ENCODE measurements around the gene LARGE1.
"Not testable (repeated sequence)": the region's sequence is repeated elsewhere in the genome, so short reads cannot be mapped to it uniquely, and the experiment has no call there.

The LARGE1 gene

GRCh38 chr22:33389936-33390335, 530.3 kb downstream of the LARGE1 start:
- peaks cover 0 to 4% (median 0%) of the 10 kb centered on the region in 11 experiments; a peak in 3 of 22 replicates for H3K36me3 ChIP-seq

GRCh38 chr22:33386270-33386669, 534.0 kb downstream of the LARGE1 start:
- Histone ChIP-seq H4K20me1 (no peaks in the 10 kb centered on the region), H3K9ac (no peak overlapping the region), H3K4me3 (no peak overlapping the region), H3K4me2 (no peak overlapping the region), H3K27me3 (no peaks in the 10 kb centered on the region), H3K4me1 (peaks cover 0 to 16% (median 12%) of the 10 kb centered on the region in 10 experiments; a peak in 10 of 20 replicates), H3K9me3 (replicated peaks in 1 of 11) (peaks cover 0 to 8% (median 0%) of the 10 kb centered on the region in 11 experiments; a peak in 3 of 22 replicates), H3K27ac (no peak overlapping the region), H3K36me3 (peaks cover 9 to 41% (median 33%) of the 10 kb centered on the region in 11 experiments; a peak in 21 of 22 replicates)
- no peak for TF ChIP-seq Cebpa-rat (IDR thresholded peaks at IDR 0.05)

More at GRCh38 chr22:33389936-33390335, 530.3 kb downstream of the LARGE1 start:
- Histone ChIP-seq H3K27me3 (no peaks in the 10 kb centered on the region), H3K9ac (no peak overlapping the region), H3K27ac (no peak overlapping the region), H3K4me2 (no peak overlapping the region), H3K9me3 (replicated peaks in 1 of 11) (no peaks in the 10 kb centered on the region), H4K20me1 (no peaks in the 10 kb centered on the region), H3K4me3 (no peak overlapping the region), H3K4me1 (peaks cover 0 to 16% (median 12%) of the 10 kb centered on the region in 10 experiments; a peak in 10 of 20 replicates)
- no peak for TF ChIP-seq Cebpa-rat (IDR thresholded peaks at IDR 0.05)

GRCh38 chr22:33385611-33386010, 534.7 kb downstream of the LARGE1 start:
- H3K9me3 ChIP-seq (replicated peaks in 1 of 11): peaks cover 0 to 15% (median 0%) of the 10 kb centered on the region in 11 experiments; a peak in 4 of 22 replicates
- H3K9ac ChIP-seq: no peak overlapping the region
- no peak overlapping the region for H3K27ac ChIP-seq
- peaks cover 0 to 16% (median 12%) of the 10 kb centered on the region in 10 experiments; a peak in 10 of 20 replicates for H3K4me1 ChIP-seq
- H3K36me3 ChIP-seq: peaks cover 10 to 47% (median 40%) of the 10 kb centered on the region in 11 experiments
- no peaks in the 10 kb centered on the region for H3K27me3 ChIP-seq
- H3K4me3 ChIP-seq: no peak overlapping the region
- no peak for TF ChIP-seq Cebpa-rat (IDR thresholded peaks at IDR 0.05)
- no peak overlapping the region for H3K4me2 ChIP-seq
- no peaks in the 10 kb centered on the region for H4K20me1 ChIP-seq

GRCh38 chr22:33382436-33382835, 537.8 kb downstream of the LARGE1 start:
- no peak overlapping the region for H3K4me2 ChIP-seq
- no peaks in the 10 kb centered on the region for H3K27me3 ChIP-seq
- no peak overlapping the region for H3K27ac ChIP-seq
- no peak overlapping the region for H3K4me3 ChIP-seq
- H4K20me1 ChIP-seq: no peaks in the 10 kb centered on the region
- H3K36me3 ChIP-seq: peaks cover 17 to 75% (median 64%) of the 10 kb centered on the region in 11 experiments
- H3K9ac ChIP-seq: no peak overlapping the region
- no peak for TF ChIP-seq Cebpa-rat (IDR thresholded peaks at IDR 0.05)
- peaks cover 14 to 40% (median 21%) of the 10 kb centered on the region in 11 experiments for H3K9me3 ChIP-seq (replicated peaks in 1 of 11)
- peaks cover 0 to 3% (median under 1%) of the 10 kb centered on the region in 10 experiments; a peak in 7 of 20 replicates for H3K4me1 ChIP-seq

GRCh38 chr22:33381531-33382406, 538.5 kb downstream of the LARGE1 start:
- Histone ChIP-seq H3K4me3 (no peak overlapping the region), H3K9me3 (replicated peaks in 1 of 11) (peaks cover 21 to 46% (median 27%) of the 10 kb centered on the region in 11 experiments), H3K4me2 (no peak overlapping the region), H3K36me3 (peaks cover 17 to 78% (median 69%) of the 10 kb centered on the region in 11 experiments), H3K9ac (no peak overlapping the region), H4K20me1 (no peaks in the 10 kb centered on the region), H3K4me1 (no peaks in the 10 kb centered on the region), H3K27me3 (no peaks in the 10 kb centered on the region), H3K27ac (no peak overlapping the region)
- no peak for TF ChIP-seq Cebpa-rat (IDR thresholded peaks at IDR 0.05)

- no peaks in the 10 kb centered on the region for H3K4me1 ChIP-seq
- no peaks in the 10 kb centered on the region for H3K27me3 ChIP-seq
- H3K4me2 ChIP-seq: no peak overlapping the region
- TF ChIP-seq Cebpa-rat (IDR thresholded peaks at IDR 0.05): no peak
- no peak overlapping the region for H3K9ac ChIP-seq
- H4K20me1 ChIP-seq: no peaks in the 10 kb centered on the region
- peaks cover 22 to 46% (median 27%) of the 10 kb centered on the region in 11 experiments for H3K9me3 ChIP-seq (replicated peaks in 1 of 11)
- H3K27ac ChIP-seq: no peak overlapping the region
- H3K36me3 ChIP-seq: peaks cover 17 to 79% (median 69%) of the 10 kb centered on the region in 11 experiments
- no peak overlapping the region for H3K4me3 ChIP-seq
These were observed 539.3 kb downstream of the LARGE1 start for GRCh38 chr22:33380789-33381530.

GRCh38 chr22:33379836-33380235, 540.4 kb downstream of the LARGE1 start:
- no peak overlapping the region for H3K27ac ChIP-seq
- no peaks in the 10 kb centered on the region for H3K4me1 ChIP-seq
- H4K20me1 ChIP-seq: no peaks in the 10 kb centered on the region
- no peak overlapping the region for H3K4me2 ChIP-seq
- H3K27me3 ChIP-seq: no peaks in the 10 kb centered on the region
- H3K4me3 ChIP-seq: no peak overlapping the region
- H3K9me3 ChIP-seq (replicated peaks in 1 of 11): peaks cover 22 to 46% (median 27%) of the 10 kb centered on the region in 11 experiments
- H3K9ac ChIP-seq: no peak overlapping the region
- H3K36me3 ChIP-seq: peaks cover 17 to 76% (median 70%) of the 10 kb centered on the region in 11 experiments
- TF ChIP-seq Cebpa-rat (IDR thresholded peaks at IDR 0.05): no peak

- H3K4me2 ChIP-seq: no peak overlapping the region
- H3K4me3 ChIP-seq: no peak overlapping the region
- no peak overlapping the region for H3K27ac ChIP-seq
- peaks cover 14 to 47% (median 37%) of the 10 kb centered on the region in 11 experiments; a peak in 18 of 22 replicates for H3K36me3 ChIP-seq
- peaks cover 31 to 47% (median 35%) of the 10 kb centered on the region in 11 experiments for H3K9me3 ChIP-seq (replicated peaks in 1 of 11)
- TF ChIP-seq Cebpa-rat (IDR thresholded peaks at IDR 0.05): no peak
- no peaks in the 10 kb centered on the region for H4K20me1 ChIP-seq
- no peak overlapping the region for H3K9ac ChIP-seq
- no peaks in the 10 kb centered on the region for H3K4me1 ChIP-seq
- no peaks in the 10 kb centered on the region for H3K27me3 ChIP-seq
These were observed 547.4 kb downstream of the LARGE1 start for GRCh38 chr22:33372875-33373274.

- H3K27me3 ChIP-seq: not testable (repeated sequence)
These were observed 557.0 kb downstream of the LARGE1 start for GRCh38 chr22:33363256-33363655.

More at GRCh38 chr22:33363256-33363655, 557.0 kb downstream of the LARGE1 start:
- peak in 1 of 11 experiments; percentile 32; a peak in 1 of 22 replicates for TF ChIP-seq Cebpa-rat (IDR thresholded peaks at IDR 0.05)
- peaks cover 6 to 60% (median 20%) of the 10 kb centered on the region in 11 experiments; a peak in 13 of 22 replicates for H3K36me3 ChIP-seq
- H3K27ac ChIP-seq, H3K4me3 ChIP-seq, H3K9ac ChIP-seq, H4K20me1 ChIP-seq: not testable (repeated sequence)
- peaks cover 25 to 33% (median 29%) of the 10 kb centered on the region in 10 experiments for H3K4me1 ChIP-seq
- peak overlapping the region in 9 of 11 experiments; percentile 2 to 77 (median 56); a peak in 12 of 22 replicates for H3K4me2 ChIP-seq
- H3K9me3 ChIP-seq (replicated peaks in 1 of 11): peaks cover 0 to 31% (median 22%) of the 10 kb centered on the region in 11 experiments; a peak in 19 of 22 replicates

All from BLaER1 treated with 17β-estradiol and CSF1 and Interleukin-3, amounts not matched to agents 10 nM and 100 nM (cell line).